ENCODE results near the gene RFX8.
A peak's percentile ranks its signal among the peaks of the same experiment; 100 is the strongest.

The RFX8 gene

DNA sequence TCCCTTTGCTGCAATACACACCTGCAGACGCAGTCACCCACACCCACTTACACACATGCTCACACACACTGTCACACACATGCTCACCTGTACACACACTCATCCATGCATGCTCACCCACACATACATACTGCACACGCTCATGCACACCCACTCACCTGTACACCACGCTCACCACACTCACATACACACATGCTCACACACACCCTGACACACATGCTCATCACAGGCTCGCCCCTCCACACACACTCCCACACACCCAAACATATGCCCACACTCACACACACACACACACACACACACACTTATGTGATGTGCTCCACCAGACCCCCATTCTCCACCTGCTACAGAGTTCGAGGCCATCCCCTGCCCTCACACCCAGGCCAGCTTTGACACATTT, 64.8 kb downstream of the RFX8 start:
- DNase-seq: no peak

DNA sequence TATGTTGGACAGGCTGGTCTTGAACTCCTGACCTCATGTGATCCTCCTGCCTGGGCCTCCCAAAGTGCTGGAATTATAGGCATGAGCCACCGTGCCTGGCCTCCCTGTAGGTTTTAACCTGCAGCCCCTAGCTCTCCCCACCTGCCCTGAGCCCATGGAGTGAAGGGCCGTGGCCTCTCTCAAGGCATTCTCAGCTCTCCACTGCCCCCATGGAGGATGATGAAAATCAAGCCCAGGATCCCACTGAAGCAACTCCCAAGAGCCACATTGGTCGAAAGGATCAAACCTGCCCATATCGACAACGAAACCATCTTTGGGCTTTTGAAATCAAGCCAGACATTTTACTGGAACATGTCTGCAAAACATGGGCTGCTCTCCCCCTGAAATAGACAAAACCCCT, 65.2 kb downstream of the RFX8 start:
- DNase-seq: no peak

DNA sequence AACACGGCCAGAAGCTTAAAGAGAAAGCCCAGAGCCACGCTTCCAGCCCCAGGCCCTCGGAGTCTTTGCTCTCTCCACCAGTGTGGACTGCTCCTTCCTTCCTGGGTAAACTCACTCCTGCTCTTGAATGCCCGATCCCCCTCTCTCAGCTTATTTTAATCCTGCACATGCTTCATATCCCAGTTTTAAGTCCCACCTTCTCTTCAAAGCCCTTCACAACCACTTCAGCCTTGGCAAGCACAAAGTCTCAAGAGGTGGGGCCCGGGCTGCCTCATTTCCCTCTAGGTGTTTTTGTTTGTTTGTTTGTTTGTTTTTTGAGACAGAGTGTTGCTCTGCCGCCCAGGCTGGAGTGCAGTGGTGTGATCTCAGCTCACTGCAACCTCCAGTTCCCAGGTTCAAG, 66.0 kb downstream of the RFX8 start:
- DNase-seq: no peak

DNA sequence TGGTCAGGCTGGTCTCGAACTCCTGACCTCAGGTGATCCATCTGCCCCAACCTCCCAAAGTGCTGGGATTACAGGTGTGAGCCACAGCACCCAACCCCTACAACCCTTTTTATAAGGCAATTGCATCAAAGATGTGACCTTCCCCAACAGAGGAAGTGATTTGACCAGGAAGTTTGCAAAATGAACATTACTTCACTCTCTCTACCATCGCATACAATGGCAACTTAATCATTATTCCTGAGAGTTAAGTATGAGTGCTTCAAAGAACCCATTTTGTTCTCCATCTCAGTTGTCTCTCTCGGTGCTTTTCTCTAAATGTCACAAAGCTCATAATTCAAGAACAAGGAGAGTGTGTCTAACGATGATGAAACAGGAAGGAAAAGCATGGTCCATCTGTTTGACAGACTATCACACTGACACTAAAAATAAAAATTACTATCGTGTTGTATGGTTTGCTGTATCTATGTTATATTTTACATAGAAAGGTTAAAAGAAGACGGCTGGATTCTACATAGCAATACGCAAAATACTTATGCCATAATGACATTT, 69.5 kb downstream of the RFX8 start:
- no peak for DNase-seq

DNA sequence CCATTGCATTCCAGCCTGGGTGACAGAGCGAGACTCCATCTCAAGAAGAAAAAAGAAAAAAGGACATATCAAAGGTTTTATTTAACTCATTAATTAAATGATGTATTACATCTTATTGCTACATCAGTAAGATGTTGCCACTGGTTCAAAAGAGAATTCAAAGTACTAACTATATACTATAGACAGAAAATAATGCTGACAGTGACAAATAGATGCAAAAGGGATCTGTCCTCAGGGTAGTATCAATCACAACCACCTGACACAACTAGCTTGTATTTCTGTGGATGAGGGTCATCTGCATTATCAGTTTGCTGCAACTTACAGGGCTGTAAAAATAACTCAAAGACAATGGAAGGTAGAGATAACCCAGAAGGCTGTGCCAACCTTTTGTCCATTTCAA, 71.2 kb downstream of the RFX8 start:
- no peak for DNase-seq

DNA sequence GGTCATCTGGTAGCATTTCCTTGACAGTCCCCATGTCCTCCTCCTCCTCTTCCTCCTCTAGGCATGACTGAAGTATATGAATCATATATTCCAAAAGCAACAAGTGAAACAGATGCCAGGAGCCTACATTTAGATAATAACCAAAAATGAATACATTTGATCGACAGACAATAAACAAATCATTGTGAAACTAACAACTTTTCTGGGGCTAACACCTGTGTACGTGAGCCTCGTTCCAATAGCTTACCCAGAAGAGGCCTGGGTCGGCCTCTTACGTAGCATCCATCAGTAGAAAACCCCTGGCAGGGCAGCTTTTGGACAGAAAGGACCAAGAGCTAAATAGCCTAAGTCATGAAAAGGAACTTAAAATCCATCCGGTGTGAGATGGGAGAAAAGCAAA, 72.3 kb downstream of the RFX8 start:
- DNase-seq: no peak

DNA sequence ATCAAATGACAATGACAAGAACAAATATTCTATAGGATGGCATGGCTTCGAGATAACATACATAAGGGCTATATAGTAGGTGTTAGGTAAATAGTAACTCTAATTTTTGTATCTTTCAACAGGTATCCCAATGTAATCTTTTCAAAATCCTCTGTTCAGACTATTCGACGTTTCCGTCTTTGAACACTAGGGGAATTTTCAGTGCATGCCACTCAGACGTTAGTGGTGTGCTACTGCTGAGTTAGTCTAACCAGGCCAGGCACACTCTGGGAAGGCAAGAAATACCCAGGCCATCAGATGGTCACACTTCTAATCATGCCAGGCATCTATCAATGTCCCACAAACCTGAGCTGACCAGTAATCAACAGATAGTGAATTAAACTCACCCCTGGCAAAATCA, 73.0 kb downstream of the RFX8 start:
- DNase-seq: no peak

DNA sequence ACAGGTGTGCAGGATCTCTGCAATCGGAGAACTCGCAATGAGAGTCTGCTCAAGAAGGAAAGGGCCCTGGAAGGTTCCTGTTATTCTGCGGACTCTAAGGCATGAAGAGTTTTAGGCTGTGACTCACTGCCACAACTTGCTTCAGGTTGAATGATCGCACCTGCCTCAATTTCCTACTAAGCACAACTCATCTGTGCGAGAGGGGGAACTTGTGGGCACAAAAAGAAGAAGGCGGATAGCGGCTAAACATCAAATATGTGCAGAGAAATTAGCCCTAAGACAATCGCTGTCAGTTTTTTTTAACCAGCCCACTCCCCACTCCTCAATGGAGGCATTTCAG, 73.6 kb downstream of the RFX8 start:
- no peak for DNase-seq

DNA sequence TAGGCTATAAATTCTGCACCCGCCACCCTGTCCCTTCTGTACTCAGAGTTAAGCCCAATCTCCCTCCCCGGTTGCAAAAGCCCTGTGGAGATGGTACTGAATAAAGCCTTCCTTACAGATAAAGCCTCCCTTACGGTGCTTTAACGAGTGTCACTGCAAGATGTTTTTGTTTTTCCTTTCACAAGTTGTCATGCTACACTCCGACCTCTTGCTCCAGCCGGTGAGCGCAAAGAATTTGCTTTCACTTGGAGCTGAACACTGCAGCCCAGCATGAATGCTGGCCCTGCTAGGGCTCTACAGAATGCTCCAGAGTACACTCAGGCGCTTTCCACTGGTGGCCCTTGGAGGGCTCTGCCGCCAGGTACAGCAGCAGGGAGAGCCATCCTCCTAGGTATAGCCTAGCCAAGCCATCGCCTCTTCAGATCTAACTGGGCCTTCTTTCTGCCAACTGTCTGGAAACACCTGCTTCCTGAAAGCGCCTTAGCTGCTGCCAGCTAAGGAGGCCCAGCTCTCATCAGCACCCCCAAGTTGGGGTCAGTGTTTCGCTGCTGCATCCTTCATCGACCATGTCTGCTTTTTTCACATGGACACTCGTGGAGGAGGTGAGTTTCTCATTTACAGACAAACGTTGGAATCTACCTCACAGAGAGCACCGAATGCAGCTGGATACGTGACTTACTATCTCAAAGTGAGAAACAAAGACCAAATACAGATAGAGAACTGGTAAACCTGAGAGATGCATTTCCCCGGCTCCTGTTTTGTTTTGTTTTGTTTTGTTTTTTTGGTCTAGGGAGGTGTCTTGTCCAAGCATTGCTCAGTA, 74.2 kb downstream of the RFX8 start:
- DNase-seq: no peak

DNA sequence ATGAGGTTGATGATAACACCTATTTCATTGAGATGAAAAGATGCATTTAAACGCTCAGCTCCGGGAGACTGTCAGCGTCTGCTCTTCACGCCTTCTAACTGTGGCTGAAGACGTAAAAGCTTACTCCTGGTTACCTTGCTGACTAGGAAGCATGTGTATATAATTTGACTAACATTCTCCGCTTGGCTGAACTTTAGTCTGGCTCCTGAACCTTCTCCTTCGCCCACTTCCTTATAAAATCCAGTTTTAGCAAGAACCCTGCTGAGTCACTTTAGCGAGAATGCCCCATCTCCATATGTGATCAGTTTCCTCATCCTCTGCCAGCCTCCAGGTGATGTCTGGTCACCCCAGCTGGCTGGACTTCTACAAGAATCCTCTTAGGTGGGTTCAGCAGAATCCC, 74.9 kb downstream of the RFX8 start:
- DNase-seq: no peak

DNA sequence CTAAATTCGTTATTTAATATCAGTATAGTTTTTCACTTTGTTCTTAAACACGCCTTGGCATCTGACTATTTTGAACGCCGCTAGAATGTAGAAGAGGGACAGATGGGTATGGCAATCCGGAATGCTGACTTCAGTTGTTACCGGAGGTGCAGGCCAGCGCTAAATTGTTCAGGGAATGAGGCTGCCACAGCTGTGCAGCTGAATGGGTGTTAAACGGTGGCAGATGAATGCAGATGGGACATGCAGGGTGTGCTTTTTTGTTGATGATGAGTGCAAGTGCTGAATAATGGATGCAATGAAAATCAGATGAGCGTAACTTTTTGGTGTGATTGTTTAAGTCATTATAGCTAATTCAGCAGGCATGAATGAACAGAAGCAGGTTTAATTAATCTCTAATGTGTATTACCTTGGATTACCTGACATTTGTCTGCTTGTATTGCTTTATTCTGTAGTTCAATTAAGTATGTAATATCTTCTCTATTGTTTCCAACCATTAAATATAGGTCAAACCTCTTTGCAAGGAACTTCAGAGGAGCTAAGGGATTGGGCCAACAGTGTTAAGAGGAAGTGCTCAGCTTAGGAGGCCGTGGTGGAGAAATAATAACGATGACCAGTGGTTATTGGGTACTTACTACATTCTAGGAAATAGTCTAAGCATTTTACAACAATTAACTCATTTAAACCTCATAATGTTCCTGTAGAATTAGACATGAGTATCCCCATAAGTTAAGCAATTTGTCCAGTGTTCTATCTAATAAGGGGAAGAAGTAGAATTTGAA, 75.7 kb downstream of the RFX8 start:
- no peak for DNase-seq

DNA sequence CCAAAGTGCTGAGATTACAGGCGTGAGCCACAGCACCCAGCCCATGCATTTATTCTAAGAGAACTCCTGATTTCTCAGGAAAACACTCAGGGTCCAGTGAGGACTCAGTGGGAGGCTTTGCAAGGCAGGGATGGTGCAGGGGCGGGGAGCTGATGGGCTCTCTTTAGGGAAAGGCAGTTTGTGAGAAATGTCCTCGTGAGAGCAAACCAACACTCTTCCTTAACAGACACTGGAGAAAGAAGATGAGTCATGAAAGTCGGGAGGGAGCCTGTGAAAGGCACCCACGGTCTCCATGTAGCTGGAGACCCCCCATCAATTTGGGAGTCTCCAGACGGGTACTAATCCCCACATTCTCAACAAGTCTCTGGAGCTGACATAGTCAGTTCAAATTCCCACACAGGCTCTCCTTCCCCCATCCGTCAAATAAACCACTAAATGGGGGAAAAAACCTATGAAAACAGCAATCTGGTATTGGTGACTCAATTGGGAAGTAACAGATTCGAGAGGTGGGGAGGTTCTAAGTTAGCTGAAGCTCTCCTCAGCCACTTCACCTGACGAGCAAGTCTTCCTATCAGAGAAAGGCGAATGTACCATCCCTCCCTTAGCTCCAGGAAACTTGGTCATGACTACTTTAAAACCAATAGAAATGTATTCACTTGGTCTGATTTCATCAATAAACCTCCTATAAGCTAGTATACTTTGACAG, 76.6 kb downstream of the RFX8 start:
- peak; percentile 75 for DNase-seq

DNA sequence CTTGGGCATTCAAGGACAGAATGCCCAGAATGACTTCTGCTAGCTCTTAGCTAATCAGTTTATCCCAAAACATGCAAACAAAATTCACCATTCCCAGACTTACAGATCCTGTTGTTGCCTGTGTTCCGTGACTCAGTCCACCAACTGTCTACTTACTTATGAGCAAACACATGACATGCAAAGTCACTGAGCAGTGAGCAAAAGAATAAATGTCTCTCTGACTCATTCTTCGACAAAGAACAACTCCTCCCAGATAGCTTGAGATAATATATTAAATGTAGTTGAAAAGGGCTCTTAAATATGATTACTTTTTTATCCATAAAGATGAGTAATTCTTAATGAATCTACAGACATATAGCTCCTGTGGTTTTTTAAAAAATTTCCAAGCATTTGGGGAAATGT, 78.6 kb downstream of the RFX8 start:
- peak; percentile 93 for DNase-seq

DNA sequence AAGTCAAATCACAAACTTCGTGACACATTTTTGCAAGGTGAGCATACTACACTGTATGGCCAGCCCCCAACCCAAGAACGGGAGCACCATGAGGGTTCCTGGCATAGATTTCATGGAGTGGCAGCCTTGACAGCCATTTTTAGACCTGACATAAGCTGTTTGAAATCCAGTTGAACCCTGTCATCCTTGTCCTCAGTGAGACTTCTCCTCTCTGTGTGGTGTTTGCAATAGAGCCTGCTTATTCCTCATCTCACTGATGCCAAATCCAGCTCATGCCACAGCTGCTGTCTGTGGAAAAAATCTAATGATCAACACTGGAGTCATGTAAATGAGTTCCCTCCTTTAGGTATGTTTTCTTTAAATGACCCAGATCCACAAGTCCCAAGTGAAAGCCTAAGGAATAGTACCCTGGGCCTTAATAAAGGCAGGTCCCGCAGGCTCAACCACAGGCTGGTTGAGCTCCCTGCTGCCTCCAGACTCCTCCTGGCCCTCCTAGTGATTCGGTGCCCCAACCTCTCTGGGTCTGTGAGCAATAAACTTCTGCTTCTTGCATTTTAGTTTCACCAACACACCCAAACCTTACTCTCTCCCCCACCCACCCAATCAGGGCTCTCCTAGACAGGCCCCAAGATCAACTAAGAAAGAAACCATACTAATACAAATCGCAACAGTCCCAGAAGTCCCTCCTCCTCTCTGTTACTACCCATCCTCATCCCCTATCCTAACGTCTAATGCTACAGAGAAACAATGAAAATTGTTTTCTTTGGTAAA, 79.2 kb downstream of the RFX8 start:
- DNase-seq: peak; percentile 9

DNA sequence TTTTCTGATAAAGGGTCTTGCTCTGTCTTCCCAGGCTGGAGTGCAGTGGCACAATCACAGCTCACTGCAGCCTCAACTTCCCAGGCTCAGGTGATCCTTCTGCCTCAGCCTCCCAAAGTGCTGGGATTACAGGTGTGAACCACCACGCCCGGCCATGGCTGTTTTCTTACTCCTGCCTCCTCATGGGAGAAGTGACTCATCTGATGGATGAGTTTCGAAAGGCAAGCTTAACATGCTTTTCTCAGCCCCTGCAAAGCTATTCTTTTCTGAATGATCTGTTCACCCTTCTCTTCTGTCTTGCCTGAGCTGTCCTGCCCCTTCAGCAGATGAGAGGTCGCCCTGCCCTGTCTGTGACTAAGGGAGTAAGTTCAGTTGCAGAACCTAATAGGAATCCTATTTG, 86.7 kb downstream of the RFX8 start:
- DNase-seq: peak; percentile 59

DNA sequence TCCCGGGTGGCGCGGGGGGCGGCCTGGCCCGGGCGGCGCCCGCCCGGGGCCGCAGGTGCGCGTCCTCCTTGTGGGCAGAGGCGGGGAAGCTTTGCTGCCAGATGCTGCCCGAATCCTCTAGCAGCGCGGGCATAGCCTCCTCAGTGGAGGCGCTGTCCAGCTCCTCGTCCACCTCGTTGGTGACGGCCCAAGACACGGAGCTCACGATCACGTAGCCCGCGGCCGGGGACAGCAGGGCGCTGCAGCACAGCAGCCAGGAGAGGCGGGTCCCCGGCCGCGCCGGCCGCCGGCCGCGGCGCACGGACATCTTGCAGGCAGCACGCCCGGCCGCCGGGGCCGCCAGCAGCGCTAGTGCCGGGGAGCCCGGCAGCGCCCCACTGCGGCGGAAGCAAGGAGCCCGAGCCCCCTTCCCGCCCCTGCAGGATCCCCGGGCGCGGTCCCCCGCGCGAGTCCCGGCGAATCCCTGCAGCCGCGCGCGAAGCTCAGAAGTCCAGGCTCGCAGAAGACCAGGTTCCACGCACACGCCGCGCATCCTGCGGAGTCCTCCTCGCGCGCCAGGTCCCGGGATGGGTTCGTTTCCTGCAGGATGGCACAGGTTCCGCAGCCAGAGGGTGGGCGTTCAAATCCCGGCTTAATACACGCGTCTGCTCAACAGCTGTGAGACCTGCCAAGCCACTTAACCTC, 87.6 kb downstream of the RFX8 start, which contains the start of gene CREG2:
Gene CREG2, minus strand, starts transcription at position 353 of the 684 bp plus-strand sequence. Its CDS starts 46 bp downstream, at position 307.
- peak; percentile 39 for DNase-seq

DNA sequence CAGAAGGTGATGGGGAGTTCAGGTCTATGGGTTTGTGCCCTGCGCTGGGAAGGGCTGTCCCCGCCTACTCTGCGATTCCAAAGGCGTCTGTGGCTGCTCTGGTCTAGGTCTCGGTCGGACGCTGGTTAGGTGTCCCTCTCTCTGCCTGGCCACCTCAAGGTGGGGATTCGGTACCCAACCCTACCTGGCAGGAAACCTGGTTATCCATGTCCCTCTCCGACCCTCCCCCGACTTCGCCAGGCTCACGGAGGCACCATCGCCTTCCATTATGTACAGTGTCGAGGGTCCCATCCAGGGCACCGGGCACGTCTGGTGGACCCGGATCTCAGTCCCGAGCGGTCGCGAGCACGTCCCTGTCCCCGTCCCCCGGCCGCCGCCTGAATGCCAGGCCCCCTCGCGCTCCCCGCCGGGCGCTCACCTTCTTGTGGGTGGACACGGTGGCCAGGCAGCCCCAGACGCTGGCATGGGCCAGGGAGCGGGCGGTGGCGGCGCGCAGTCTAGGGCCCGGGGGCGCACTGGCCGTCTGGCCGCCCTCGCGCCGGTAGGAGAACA, 88.2 kb downstream of the RFX8 start:
- no peak for DNase-seq

DNA sequence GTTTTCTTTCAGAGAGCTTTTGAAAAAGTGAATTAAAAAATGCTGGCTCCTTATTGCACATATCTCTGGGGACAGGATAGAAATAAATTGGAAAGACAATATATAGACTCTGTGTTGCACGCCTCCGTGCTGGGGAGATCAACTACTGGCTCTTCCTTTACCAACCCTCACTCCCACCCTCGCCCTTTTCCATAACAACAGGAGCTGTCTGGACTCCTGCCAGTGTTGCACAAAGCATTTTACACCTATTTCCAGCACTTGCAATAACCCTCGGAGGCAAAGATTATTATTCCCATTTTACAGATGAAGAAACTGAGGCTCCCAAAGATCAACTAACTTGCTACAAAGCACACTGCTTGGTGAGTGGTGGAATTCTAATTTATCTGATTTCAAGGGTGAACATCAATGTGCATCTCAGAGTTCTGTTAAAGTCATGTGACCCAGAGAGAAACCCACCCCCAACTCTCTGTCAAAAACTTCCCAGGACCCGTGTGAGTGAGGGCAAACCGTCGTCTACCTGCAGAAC, 91.8 kb downstream of the RFX8 start:
- DNase-seq: no peak

DNA sequence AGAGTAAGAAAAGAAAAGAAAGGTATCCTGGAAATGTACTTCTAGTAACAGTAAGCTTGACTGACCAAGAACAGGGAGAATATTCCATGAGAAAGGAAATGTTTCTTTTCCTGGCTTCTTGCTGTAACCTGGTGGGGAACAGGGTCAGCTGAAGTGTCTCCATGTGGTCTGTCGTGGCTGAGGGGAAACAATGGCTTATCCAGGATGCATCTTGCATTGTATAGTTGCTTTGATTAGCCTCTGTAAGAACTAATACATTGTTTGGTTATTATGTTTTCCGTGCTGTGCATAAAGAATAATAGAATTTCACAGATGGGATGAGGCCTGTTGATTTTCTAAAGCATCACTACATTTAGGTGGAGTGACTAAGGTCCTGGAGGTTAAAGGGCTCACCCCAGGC, 92.5 kb downstream of the RFX8 start:
- DNase-seq: no peak

DNA sequence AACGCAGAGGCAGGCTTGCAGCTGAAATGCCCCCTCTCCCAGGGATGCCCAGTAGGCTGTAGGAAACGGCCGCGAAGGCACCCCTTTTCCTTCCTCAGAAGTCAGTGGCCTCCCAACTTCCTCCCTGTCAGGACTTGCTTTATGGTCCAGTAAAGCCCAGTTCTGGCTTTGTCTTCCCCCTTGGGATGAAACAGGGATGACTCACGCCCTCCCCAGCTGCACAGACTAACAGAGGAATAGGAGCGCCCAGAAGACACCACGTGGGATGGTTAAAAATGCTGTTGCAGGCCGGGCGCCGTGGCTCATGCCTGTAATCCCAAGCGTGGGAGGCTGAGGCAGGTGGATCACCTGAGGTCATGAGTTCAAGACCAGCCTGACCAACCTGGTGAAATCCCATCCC, 94.5 kb downstream of the RFX8 start:
- DNase-seq: peak; percentile 52

DNA sequence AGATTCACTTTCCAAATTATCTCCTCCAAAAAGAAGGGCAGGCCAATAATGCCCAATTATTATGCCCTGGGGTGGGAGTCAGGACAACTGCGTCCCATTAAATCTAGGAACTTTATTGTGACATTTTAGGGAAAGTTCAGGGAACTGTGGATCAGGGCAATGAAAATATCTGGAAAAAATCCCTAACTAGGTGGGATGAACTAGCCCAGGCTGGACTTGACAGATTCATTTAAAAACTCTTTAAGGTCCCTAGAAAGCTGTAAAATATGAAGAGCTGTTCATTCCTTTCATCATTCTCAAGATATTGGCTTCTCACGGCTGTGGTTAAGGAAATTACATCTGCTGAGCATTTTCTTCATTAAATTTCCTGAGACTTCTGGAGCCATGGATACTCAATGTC, 95.8 kb downstream of the RFX8 start:
- no peak for DNase-seq
